Parathyroid adenoma (tissue), 2 donors: ENCODE measurements around the gene WDR36.

Experiments used
- H2AFZ ChIP-seq: fragments of 300-600 bp; sonication (generic); one replicate; pipeline ENCODE4 v1.7.0; 2017; ENCODE audit warnings: antibody characterized with exemption, mild to moderate bottlenecking
- H3K27ac ChIP-seq: fragments of 300-600 bp; sonication (generic); one replicate; pipeline ENCODE4 v1.7.0; 2017
- H3K27me3 ChIP-seq: fragments of 300-600 bp; sonication (generic); one replicate; pipeline ENCODE4 v1.7.0; 2017; ENCODE audit warnings: low read length; ENCODE audit not compliant: control insufficient read depth, insufficient read depth
- H3K36me3 ChIP-seq: fragments of 300-600 bp; sonication (generic); one replicate; pipeline ENCODE4 v1.7.0; 2017; ENCODE audit warnings: low read length; ENCODE audit not compliant: control insufficient read depth, insufficient read depth
- H3K4me1 ChIP-seq: fragments of 300-600 bp; sonication (generic); one replicate; pipeline ENCODE4 v1.7.0; 2017; ENCODE audit warnings: control low read depth
- H3K4me2 ChIP-seq: fragments of 300-600 bp; sonication (generic); one replicate; pipeline ENCODE4 v1.7.0; 2017; ENCODE audit warnings: low read length
- H3K4me3 ChIP-seq: fragments of 300-600 bp; sonication (generic); one replicate; pipeline ENCODE4 v1.7.0; 2017; ENCODE audit warnings: low read depth, low read length
- H3K79me2 ChIP-seq: fragments of 300-600 bp; sonication (generic); one replicate; pipeline ENCODE4 v1.7.0; 2017; ENCODE audit warnings: control low read depth
- H3K9ac ChIP-seq: fragments of 300-600 bp; sonication (generic); one replicate; pipeline ENCODE4 v1.7.0; 2017; ENCODE audit warnings: mild to moderate bottlenecking
- H3K9me3 ChIP-seq: fragments of 300-600 bp; sonication (generic); one replicate; pipeline ENCODE4 v1.7.0; 2017; ENCODE audit warnings: low read length; ENCODE audit not compliant: control insufficient read depth
- TF ChIP-seq, protein P1 (sequence below): fragments of 300-600 bp; sonication (generic); IDR thresholded peaks from one replicate; pipeline ENCODE4 v1.7.0; 2017; ENCODE audit warnings: antibody characterized with exemption, mild to moderate bottlenecking
- donor health status: primary hyperparathyroidism.

The WDR36 gene

DNA sequence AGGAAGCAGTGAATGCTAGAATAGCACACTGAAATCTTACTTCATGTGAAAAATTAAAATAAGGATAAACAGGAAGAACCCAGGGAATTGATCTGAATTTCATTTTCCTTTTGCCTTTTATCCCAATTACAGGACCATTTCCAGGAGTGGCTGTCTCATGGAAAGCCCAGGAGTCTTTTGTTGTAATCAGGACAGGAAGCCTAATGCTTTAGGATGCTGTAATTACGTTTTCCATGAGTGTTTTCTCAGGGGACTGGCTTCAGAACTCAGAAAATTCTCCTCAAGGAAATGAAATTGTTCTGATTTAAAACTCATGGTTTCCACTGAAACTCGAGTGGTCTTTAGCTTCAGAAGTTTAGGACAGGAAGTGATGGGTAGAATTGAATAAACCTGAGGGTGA is 75.4 kb downstream of the WDR36 start:
- Histone ChIP-seq H3K9ac (no peak overlapping the region), H3K36me3 (no peaks in the 10 kb centered on the region), H3K27ac (no peak overlapping the region), H3K4me3 (no peak overlapping the region), H3K4me2 (no peak overlapping the region), H2AFZ (no peak overlapping the region), H3K79me2 (no peaks in the 10 kb centered on the region), H3K4me1 (no peaks in the 10 kb centered on the region), H3K27me3 (no peaks in the 10 kb centered on the region), H3K9me3 (no peaks in the 10 kb centered on the region)
- TF ChIP-seq, protein P1, sequence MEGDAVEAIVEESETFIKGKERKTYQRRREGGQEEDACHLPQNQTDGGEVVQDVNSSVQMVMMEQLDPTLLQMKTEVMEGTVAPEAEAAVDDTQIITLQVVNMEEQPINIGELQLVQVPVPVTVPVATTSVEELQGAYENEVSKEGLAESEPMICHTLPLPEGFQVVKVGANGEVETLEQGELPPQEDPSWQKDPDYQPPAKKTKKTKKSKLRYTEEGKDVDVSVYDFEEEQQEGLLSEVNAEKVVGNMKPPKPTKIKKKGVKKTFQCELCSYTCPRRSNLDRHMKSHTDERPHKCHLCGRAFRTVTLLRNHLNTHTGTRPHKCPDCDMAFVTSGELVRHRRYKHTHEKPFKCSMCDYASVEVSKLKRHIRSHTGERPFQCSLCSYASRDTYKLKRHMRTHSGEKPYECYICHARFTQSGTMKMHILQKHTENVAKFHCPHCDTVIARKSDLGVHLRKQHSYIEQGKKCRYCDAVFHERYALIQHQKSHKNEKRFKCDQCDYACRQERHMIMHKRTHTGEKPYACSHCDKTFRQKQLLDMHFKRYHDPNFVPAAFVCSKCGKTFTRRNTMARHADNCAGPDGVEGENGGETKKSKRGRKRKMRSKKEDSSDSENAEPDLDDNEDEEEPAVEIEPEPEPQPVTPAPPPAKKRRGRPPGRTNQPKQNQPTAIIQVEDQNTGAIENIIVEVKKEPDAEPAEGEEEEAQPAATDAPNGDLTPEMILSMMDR: no peak

DNA sequence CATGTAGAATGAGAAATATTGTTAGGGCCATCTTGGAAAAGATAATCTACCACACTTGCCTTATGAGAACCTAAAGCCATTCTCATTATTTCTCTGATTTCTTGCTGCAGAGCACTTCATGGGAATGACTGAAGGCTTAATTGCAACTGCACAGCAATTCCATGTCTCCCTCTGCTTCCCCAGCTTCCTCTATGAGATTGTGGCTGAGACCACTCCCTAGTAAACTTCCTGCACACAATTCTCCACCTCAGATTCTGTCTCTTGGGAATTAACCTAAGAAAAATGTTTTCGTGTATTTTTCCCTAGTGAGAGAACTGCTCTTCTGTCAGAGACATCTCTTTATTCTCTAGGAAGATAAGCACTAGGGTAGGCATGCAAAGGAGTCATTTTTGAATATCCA is 76.5 kb downstream of the WDR36 start:
- TF ChIP-seq, protein P1: no peak
- Histone ChIP-seq H3K4me1 (no peaks in the 10 kb centered on the region), H3K36me3 (no peaks in the 10 kb centered on the region), H3K27me3 (no peaks in the 10 kb centered on the region), H2AFZ (no peak overlapping the region), H3K4me2 (no peak overlapping the region), H3K9ac (no peak overlapping the region), H3K79me2 (no peaks in the 10 kb centered on the region), H3K4me3 (no peak overlapping the region), H3K9me3 (no peaks in the 10 kb centered on the region), H3K27ac (no peak overlapping the region)

DNA sequence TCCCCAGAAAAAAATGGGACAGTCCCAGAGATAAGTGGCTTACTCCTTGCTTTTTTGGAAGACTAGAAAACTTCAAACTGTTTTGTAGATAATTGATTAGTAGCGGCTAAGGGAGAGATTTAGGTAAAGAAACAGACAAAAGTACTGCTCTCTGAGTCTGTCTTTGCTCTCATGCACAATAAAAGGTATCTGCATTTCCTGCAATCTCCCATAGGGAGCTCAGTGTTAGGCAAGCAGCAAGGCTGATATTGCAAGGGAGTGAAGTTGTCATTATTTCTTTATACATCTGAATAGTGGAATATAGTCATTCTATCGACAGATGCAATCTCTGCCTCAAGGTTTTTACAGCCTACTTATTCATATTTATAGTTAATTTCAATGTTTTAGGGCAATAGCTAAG is 77.1 kb downstream of the WDR36 start:
- Histone ChIP-seq H3K27ac (no peak overlapping the region), H3K4me2 (no peak overlapping the region), H3K4me1 (no peaks in the 10 kb centered on the region), H3K79me2 (no peaks in the 10 kb centered on the region), H3K9me3 (no peaks in the 10 kb centered on the region), H2AFZ (no peak overlapping the region), H3K4me3 (no peak overlapping the region), H3K27me3 (no peaks in the 10 kb centered on the region), H3K36me3 (no peaks in the 10 kb centered on the region), H3K9ac (no peak overlapping the region)
- TF ChIP-seq, protein P1: no peak

DNA sequence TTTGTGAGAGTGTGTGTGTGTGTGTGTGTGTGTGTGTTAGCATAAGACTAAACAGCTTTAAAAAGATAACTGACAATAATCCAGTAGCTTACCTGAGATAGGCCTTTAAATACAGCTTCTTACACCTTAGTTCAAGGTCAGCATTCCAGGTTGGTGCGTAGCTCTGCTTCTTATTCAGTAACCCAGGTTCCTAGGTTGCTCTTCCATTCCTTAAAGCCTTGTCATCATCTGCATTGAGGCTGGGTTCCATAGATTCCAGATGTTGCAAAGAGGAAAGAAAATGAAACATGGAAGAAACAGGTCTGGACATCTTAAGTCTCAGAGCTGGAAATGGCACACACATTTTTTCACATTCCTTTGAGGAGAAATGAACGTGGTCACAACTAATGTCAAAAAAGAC is 78.1 kb downstream of the WDR36 start:
- H3K9ac ChIP-seq: no peak overlapping the region
- TF ChIP-seq, protein P1: no peak
- no peaks in the 10 kb centered on the region for H3K4me1 ChIP-seq
- no peak overlapping the region for H2AFZ ChIP-seq
- no peaks in the 10 kb centered on the region for H3K79me2 ChIP-seq
- no peak overlapping the region for H3K4me3 ChIP-seq
- H3K27ac ChIP-seq: no peak overlapping the region
- no peak overlapping the region for H3K4me2 ChIP-seq
- H3K9me3 ChIP-seq: no peaks in the 10 kb centered on the region
- H3K27me3 ChIP-seq: no peaks in the 10 kb centered on the region
- no peaks in the 10 kb centered on the region for H3K36me3 ChIP-seq

DNA sequence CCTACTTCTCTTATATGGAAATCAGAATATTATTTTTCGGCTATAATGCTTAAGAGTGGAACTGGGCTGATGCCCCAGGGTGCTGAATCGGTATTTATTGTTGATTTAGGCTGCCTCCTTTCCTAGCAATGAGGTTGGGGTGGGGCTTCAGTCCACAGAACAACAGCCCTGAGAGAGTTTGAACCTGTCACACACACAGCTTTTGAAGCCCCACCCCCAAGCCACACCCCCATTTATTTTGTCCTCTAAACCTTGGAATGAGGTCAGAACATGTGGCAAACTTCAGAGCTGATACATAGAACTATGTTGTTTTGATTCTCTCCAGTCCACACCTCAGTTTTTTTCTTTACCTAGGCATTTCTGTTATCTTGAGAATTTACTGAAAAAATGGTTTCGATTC is 80.4 kb downstream of the WDR36 start:
- Histone ChIP-seq H3K4me3 (no peak overlapping the region), H3K9ac (no peak overlapping the region), H3K4me1 (no peaks in the 10 kb centered on the region), H2AFZ (no peak overlapping the region), H3K9me3 (no peaks in the 10 kb centered on the region), H3K4me2 (no peak overlapping the region), H3K36me3 (no peaks in the 10 kb centered on the region), H3K27me3 (no peaks in the 10 kb centered on the region), H3K79me2 (no peaks in the 10 kb centered on the region), H3K27ac (no peak overlapping the region)
- TF ChIP-seq, protein P1: no peak
